C1 segment of cervical spinal cord (tissue), 14 donors: Measurements from ENCODE around the gene CTSC.

Experiments used
- DNase-seq, 14 donors: peaks; one replicate each; lab custom pipeline; 2025; lab: John Stamatoyannopoulos, UW

Gene CTSC

GRCh38 chr11:88318017-88318416, 19.5 kb downstream of the CTSC start:
- DNase-seq: no peak

- DNase-seq: no peak
These were observed 20.0 kb downstream of the CTSC start for GRCh38 chr11:88317536-88317935.

- DNase-seq: no peak
These were observed 21.5 kb downstream of the CTSC start for GRCh38 chr11:88315981-88316441.

- DNase-seq: no peak
These were observed 22.5 kb downstream of the CTSC start for GRCh38 chr11:88315015-88315414.

GRCh38 chr11:88313441-88313840, 24.1 kb downstream of the CTSC start:
- no peak for DNase-seq

GRCh38 chr11:88312628-88313027, 24.9 kb downstream of the CTSC start:
- no peak for DNase-seq

GRCh38 chr11:88310246-88310645, 27.3 kb downstream of the CTSC start:
- no peak for DNase-seq

- DNase-seq: no peak
These were observed 29.0 kb downstream of the CTSC start for GRCh38 chr11:88308576-88308975.

GRCh38 chr11:88307749-88308425, 29.6 kb downstream of the CTSC start:
- DNase-seq: no peak

- no peak for DNase-seq
These were observed 30.8 kb downstream of the CTSC start for GRCh38 chr11:88306785-88307184.

GRCh38 chr11:88305430-88305829, 32.1 kb downstream of the CTSC start:
- no peak for DNase-seq

- no peak for DNase-seq
These were observed 33.2 kb downstream of the CTSC start for GRCh38 chr11:88304352-88304751.

GRCh38 chr11:88303037-88303436, 34.5 kb downstream of the CTSC start:
- DNase-seq: no peak

GRCh38 chr11:88301488-88302140, 35.9 kb downstream of the CTSC start:
- DNase-seq: no peak

- no peak for DNase-seq
These were observed 36.5 kb downstream of the CTSC start for GRCh38 chr11:88300888-88301487.

- DNase-seq: no peak
These were observed 39.7 kb downstream of the CTSC start for GRCh38 chr11:88297863-88298262.

- no peak for DNase-seq
These were observed 40.1 kb downstream of the CTSC start for GRCh38 chr11:88297421-88297820.

- no peak for DNase-seq
These were observed 42.5 kb downstream of the CTSC start for GRCh38 chr11:88295028-88295427.

- no peak for DNase-seq
These were observed 43.6 kb downstream of the CTSC start for GRCh38 chr11:88293931-88294330.

GRCh38 chr11:88292171-88292843, 45.2 kb downstream of the CTSC start:
- no peak for DNase-seq

- DNase-seq: no peak
These were observed 49.0 kb downstream of the CTSC start for GRCh38 chr11:88288560-88288959.

- DNase-seq: no peak
These were observed 53.0 kb downstream of the CTSC start for GRCh38 chr11:88284336-88285050.
